GM18502 (cell line): ENCODE results near the gene LGALS9B.
"Not testable (repeated sequence)": the region's sequence is repeated elsewhere in the genome, so short reads cannot be mapped to it uniquely, and the experiment has no call there.

ENCODE experiments used
- ATAC-seq: cut with Tn5 transposase; IDR thresholded peaks from one replicate; pipeline ENCODE4 v1.9.1; 2021; ENCODE audit warnings: mild to moderate bottlenecking; ENCODE audit not compliant: unreplicated experiment, poor library complexity

LGALS9B gene

GRCh38 chr17:20418838-20419237 is 48.5 kb downstream of the LGALS9B start:
- not testable (repeated sequence) for ATAC-seq

- not testable (repeated sequence) for ATAC-seq
Measured at GRCh38 chr17:20417492-20418080, 49.8 kb downstream of the LGALS9B start.

- ATAC-seq = not testable (repeated sequence)
Measured at GRCh38 chr17:20416381-20416911, 50.9 kb downstream of the LGALS9B start.

GRCh38 chr17:20415479-20415878 is 51.9 kb downstream of the LGALS9B start:
- ATAC-seq = not testable (repeated sequence)

- ATAC-seq = not testable (repeated sequence)
Measured at GRCh38 chr17:20401306-20402022, 65.9 kb downstream of the LGALS9B start.

GRCh38 chr17:20400559-20401305 is 66.6 kb downstream of the LGALS9B start:
- ATAC-seq = not testable (repeated sequence)
